ENCODE measurements around the gene TMEM176B.

TMEM176B gene

GRCh38 chr7:150799741-150800580, at the start of gene TMEM176B:
TMEM176B (minus strand) TSS chr7:150800364; CDS start chr7:150796569, 3,795 bp downstream.
- no peak for DNase-seq

DNA sequence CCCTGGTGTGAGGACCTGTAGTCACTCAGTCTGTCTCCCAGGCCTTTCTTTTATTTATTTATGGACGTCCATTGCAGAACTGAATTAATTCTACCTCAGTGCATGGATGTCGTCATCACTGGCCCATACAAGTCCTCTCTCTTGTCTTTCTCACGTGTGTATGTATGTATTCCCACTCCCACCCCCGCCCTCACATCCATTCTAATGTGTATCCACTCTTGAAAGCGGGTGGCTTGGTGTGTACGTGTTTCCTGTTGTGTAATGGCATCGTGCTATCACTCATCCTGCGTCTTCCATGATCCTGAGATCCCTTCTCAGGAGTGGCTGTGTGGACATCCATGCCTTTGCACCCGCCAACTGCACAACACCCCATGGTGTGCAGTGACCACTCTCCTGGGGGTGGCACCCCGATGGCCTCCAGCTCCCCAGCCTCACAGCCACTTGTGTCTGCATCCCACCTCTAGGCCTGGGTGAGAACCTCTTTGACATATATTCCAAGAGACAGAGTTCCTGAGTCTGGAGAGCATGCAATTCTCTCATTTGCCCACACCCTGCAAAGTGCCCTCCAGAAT, 49.1 kb upstream of the TMEM176B start:
- no peak for DNase-seq

DNA sequence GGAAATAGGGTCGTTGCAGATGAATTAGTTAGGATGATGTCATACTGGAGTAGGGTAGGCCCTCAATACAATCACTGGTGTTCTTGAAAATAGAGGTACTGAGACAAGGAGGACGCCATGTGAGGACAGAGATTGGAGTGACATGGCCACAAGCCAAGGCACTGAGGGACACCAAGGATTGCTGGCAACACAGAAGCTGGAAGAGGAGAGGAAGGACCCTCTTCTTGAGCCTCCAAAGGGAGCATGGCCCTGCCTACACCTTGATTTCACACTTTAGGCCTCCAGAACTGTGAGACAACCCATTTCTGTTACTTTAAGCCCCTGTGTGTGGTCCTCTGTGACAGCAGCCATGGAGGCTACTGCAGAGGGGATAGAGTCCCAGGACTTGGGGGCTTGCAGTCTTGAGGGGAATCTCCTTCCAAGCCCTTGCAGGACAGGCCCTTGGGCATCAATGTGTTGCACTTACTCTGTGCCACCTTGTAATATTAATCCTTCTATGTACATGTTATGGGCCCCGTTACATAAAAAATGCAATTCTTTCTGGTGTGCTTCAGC, 48.5 kb upstream of the TMEM176B start:
- no peak for DNase-seq

DNA sequence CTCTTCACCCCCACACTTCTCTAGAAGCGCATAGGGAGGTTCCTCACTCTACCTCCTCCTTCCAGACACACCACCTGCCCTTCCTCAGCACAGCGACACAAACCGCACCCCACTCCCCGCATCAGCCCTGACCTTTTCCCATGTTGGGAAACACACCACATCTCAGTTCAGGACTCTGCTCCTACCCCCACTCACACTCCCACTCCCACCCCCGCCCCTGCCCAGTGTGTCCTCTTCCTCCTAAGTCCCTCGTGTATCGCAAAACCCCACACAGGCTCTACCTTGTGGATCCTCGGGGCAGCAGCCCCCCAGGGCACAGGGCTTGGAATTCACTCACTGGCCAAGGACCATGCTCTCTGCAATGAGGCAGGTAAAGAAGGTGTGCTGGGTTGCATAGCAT, 47.9 kb upstream of the TMEM176B start:
- DNase-seq = no peak

DNA sequence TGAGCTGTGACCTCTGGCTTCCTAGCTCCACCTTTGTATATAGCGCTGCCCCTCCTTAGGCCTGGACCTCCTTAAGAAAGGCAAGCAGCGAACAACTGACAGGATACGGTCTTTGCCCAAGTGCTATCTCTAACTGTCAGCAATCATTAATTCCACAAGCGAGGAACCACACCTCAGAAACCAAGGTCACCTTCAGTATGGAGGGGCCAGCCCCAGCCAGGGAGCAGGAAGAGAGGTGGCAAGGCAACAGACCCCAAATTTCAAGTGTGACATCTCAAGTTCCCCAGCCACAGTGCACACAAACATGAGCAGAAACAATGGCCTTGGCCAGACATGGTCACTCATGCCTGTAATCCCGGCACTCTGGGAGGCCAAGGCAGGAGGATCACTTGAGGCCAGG, 47.4 kb upstream of the TMEM176B start:
- DNase-seq = no peak

DNA sequence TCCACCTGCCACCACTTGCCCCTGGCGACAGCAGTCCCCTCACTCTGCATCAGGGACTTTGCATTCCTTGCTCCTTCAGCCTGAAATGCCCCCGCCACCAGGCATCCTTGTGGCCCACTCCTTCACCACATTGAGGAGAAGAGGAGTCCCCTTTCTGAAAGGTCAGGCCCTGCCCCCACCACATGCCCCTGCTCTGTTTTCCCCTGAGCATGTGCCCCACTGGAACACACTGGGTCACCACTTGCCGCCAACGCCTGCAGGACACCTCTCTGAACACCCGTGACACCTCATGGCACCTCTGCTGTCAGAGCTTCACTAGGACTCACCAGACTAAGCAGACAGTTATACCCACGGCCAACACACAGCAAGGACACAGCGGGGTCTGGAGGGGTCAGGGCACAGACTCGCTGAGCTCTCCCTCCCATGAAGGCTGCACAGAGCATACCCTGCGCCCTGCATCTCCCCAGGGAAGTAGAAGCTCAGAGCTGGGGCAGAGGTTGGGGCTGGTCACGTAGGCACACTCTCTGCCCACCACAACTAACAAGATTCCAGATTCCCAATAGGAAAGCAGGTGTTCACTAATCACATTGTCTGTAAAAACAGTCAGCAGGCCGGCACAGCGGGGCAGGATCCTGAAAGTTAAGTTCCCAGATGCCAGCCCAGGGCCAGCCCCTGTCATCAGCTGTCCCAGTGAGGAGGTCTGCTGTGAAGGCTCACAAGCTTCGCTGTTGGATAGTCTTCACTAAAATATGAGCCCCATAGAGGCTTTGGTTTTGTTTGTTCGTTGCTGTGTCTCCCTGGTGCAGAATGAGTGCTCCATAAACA, 46.3 kb upstream of the TMEM176B start:
- no peak for DNase-seq

GRCh38 chr7:150845421-150845861, 45.3 kb upstream of the TMEM176B start:
- DNase-seq = no peak

- DNase-seq = no peak
Observed at GRCh38 chr7:150842716-150843115, 42.6 kb upstream of the TMEM176B start.

DNA sequence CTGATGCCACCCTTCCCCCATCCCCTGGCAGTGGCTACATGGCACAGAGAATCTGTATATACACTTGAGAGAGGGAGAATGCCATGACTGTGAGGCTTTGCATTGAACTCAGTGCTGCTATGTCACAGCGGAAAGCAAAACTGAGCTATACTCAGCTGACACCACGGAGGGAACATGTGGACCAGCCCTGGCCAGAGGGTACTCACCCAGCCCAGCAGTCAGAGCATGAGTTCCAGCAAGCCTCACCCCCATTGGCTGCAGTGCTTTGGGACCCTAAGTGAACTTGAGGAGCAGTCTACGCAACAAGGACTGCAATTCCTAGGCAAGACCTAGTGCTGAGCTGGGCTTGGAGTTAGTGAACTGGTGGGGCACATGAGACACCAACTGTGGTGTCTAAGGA, 41.9 kb upstream of the TMEM176B start:
- no peak for DNase-seq

- no peak for DNase-seq
Observed at GRCh38 chr7:150838965-150839650, 38.9 kb upstream of the TMEM176B start.

- DNase-seq = no peak
Observed at GRCh38 chr7:150835702-150836280, 35.6 kb upstream of the TMEM176B start.

DNA sequence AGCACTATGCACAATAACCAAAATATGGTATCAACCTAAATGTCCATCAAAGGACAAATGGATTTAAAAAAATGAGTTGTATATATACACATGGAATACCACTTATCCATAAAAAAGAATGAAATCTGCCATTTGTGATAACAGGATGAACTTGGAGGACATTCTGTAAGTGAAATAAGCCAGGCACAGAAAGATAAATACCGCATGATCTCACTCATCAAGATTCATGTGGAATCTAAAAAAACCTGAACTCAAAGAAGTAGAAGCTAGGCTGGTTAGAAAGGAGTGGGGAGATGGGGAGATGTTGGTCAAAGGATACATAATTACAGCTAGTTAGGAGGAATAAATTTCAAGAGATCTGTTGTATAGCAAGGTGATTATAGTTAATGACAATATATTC, 34.9 kb upstream of the TMEM176B start:
- DNase-seq = no peak

DNA sequence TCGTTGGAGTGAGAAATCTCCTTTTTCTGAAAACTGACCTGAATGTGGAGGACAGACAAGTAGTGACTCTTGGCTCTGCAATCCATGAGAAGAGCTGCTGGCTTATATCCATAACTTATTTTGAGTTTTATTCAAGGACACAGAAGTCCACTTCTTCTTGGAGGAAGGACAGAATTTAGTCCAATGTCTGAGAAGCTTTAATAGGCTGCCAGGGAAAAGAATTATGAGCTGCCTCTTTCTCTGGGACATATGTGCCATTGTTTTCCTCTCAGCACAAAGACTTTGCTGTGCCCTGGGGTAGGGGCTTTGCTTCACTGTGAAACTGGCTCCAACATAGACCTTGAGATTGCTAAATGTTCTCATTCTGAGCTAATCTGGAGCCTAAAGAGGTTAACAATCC, 31.7 kb upstream of the TMEM176B start:
- no peak for DNase-seq

GRCh38 chr7:150830937-150831336, 30.8 kb upstream of the TMEM176B start:
- DNase-seq = no peak

- no peak for DNase-seq
Observed at GRCh38 chr7:150829426-150829825, 29.3 kb upstream of the TMEM176B start.

GRCh38 chr7:150828384-150828783, 28.2 kb upstream of the TMEM176B start:
- DNase-seq = no peak

DNA sequence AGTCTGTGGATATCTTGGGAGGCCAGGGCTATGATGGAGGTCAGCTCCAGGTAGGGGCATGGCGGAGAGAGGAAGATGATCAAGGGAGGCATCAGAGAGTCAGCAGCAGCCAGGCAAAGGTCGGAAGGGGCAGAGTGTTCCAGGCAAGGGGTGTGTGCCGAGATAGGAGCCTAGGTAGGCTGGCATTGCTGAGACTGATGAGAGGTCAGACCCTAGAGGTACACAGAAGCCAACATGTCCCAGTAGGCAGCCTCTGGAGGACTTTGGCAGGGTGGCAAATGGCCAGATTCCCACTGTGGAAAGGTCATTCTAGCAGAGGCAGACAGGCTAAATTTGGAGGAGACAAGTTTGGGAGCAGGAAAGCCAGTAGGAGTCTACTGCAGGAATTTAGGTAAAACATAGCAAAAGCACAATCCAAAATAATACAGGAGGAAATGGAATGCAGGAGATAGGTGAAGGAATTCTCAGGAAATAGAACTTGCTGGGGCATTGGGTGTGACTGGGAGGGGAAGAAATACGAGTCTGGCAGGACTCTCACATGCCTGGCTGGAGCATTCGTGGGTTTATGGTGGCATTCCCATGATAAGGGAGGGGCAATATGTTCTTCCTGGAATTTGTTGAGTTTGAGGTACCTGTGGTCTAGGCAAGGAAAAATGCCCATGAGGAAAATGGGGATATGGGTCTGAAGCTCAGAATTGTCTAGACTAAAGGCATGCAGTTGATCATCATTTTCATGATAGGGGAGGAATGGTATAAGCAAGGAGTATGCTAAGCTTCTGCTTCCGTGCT, 26.1 kb upstream of the TMEM176B start:
- DNase-seq = no peak

DNA sequence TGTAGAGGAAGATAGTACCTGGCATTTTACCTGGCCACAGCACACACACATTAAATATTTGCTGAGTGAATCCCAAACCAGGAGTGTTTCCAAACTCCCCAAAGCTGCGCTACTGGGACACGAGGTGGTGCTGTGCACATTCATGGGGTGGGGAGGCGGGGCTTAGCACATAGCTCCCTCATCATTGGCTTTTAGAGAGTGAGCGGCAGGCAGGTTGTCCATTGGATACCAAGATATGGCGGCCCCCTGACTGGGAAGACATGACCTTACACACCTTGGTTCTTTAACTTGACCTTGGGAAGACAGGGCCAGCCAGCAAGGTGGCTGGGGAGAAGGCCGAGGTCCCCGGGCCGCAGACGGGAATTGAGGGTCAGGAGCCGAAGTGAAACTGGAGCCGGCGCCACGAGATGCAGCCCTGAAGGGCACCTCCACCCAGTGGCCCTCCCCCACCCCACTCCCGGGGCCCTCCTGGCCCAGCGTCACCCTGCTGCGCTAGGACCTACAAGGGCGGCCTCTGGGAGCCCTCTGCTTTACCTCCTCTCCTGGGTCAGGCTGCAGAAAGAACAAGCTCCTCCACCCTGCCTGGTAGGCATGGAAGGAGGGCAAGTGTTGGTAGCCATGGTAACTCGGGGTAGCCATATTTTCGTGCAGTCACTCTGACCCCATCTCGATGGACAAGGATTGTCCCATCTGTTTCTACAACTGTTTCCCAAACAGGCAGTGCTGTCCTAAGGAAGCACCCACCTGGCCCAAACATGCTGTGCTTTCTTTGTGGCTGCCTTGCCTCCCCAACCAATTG, 24.4 kb upstream of the TMEM176B start:
- no peak for DNase-seq

DNA sequence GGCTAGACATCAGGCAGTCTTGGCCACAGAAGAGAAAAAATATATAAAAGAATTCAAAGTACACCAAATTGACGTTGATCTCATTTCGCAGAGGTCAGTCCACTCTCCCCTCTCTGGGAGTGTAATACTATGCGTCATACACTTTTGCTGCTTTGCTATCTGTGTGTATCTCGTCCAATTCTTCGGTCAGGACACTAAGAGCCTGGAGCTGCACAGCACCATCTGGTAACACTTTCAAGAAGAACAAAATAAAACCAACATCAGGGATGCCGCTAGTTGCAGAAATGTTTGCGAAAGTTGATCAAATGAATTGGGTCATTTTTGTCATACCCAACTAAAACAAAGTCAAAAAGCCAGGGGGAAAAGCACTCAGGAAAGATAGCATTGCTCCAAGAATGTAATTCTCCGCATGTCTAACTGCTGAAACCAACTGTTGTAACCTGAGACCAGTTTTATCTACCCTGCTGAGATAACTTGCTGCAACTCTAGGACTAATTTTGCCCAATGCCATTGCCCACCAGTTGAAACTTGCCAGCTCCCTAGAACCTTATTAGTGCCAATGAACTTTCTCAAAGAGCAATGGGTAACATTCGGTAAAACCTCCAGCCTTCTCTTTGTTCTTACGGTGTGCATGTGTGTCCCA, 23.4 kb upstream of the TMEM176B start:
- DNase-seq = no peak

GRCh38 chr7:150823043-150823442, 22.9 kb upstream of the TMEM176B start:
- DNase-seq = no peak

All from CD4-positive, alpha-beta T cell treated with Interleukin-4 for 4 hours (primary cell).